ENCODE data around the gene TOP1.

The TOP1 gene

DNA sequence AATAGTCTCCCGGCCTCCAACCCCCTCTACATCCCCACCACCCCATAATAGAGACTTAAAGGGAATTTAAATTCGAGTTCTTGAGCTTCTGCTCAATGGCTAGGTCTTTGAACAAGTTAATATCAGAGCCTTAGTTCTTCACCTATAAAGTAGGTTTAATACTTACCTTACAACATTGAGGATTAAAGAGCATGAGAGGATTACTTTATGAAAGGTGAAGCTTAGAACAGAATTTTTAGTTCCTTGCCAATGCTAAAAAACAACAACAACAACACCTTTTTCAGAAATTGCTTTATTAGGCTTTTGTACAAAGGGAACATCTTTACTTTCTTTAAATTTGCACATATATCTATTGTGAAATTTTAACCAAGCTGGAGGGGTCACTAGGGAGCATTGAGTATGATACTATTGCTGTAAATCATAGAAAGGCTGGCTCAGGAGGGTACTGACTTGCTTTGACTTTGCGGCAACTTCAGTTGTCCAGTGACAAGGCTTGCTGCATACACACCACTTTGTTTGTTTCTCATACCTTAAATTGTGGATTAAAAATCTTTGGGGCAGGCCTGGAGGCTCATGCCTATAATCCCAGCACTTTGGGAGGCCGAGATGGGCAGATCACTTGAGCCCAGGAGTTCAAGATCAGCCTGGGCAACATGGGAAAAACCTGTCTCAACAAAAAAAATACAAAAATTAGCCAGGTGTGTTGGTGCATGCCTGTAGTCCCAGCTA, 9.7 kb downstream of the TOP1 start:
- DNase-seq: no peak

- DNase-seq: no peak
These were observed 10.3 kb downstream of the TOP1 start for GRCh38 chr20:41038878-41039404.

DNA sequence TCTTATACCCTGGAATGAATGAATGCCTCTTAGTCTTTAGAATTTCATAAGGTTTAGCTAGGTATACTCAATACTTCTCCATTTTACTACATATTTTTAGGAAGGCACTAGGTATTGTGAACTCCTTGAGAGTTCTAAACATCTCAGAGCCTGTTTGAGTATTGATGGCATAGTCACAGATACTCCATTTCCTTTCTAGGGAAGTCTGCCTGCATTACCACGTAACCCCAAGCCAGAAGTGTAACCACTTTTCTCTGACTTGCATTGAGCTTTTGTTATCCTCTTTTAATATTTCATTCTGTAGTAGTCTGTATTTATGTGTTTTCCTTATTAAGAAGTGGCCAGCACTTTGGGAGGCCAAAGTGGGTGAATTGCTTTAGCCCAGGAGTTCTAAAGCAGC, 12.2 kb downstream of the TOP1 start:
- DNase-seq: no peak

DNA sequence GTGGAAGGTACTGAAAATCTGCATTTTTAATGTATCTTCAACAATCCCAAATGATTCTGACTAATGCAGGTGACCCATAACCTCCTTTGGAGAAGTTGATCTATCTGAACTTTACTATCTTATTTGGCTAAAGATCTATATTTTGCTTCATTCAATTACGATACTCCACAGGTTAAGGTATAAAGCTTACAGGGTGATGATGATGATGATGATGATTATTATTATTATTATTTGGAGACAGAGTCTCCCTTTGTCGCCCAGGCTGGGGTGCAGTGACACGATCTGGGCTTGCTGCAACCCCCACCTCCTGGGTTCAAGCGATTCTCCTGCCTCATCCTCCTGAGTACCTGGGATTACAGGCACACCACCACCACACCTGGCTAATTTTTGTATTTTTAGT, 13.1 kb downstream of the TOP1 start:
- DNase-seq: no peak

DNA sequence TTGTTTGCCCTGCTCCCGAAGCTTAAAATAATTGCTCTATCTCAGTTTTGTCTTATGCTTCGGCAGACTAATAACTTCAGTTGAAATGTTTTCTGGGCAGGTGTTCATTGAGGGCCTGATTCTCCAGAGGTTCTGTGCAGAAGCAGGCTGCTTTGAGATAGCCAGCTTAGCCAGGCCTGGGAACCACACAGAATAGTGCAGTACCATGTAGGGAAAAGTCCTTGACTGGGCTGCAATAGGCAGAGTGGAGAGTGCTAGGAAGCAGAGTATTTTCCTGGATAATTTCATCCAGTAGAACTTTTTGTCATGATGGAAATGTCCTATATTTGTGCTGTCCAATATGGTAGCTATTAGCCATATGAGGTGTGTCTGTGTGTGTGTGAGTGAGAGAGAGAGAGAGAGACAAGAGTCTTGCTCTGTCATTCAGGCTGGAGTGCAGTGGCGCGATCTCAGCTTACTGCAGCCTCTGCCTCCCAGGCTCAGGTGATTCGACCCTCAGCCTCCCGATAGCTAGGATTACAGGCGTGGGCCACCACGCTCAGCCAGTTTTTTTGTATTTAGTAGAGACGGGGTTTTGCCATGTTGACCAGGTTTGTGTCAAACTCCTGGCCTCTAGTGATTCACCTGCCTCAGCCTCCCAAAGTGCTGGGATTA, 15.9 kb downstream of the TOP1 start:
- DNase-seq: no peak

DNA sequence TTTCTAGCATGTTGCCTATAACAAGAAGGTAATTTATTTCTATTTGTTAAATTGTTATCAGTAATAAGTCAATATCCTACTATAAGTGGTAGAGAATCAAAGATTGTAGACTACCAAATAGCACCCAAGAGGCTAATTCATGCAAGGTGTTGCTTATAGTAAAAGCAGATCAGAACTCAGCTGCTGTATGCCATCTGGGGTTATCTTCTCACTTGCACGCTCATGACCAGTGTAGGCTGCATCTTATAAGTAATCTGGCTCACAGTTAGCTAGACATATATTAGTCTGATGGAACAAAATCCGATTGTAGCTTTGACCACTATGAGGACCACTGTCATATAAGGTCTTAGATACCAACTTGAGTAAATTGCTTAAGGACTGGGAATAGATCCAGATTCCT, 17.0 kb downstream of the TOP1 start:
- DNase-seq: no peak

DNA sequence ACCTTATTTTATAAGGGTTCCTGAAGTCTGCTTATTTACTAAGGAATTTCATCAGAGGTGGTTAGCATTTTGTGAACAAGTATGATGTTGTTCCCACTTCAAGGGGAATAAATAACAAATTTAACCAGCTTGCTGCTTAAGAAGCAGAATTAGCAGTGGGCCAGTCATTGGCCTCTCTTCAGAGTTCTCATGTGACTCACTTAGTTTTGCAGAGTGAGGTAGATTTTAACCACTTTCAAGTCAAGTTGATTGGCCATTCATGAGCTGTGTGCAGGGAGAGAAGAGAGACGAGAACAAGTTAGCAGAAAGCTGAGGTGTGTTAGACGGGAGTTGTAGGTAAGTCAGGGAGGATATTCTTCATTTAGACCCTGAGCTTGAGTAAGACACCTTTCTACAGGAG, 18.1 kb downstream of the TOP1 start:
- no peak for DNase-seq

- DNase-seq: no peak
These were observed 18.8 kb downstream of the TOP1 start for GRCh38 chr20:41047279-41047974.

- no peak for DNase-seq
These were observed 19.3 kb downstream of the TOP1 start for GRCh38 chr20:41047975-41048305.

- no peak for DNase-seq
These were observed 20.1 kb downstream of the TOP1 start for GRCh38 chr20:41048461-41049301.

DNA sequence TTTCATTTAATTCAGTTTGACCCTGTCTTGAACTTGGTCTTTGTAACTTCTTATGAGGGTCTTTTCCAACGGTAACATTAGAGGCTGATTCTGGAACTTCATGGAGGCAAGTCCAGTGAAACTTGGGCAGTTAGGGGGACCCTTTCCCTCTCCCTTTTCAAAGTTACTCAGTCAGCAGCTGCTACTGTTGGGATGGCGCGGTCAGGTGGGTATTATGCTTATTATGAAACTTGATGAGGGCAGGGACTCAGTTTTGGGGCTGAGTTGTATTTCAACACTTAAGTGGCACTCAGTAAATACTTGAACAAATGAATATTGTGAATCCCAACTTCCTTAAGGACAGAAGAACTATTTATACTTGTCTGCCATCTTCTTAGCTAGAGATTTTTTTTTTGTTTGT, 20.8 kb downstream of the TOP1 start:
- DNase-seq: no peak

- DNase-seq: no peak
These were observed 21.9 kb downstream of the TOP1 start for GRCh38 chr20:41050361-41051008.

DNA sequence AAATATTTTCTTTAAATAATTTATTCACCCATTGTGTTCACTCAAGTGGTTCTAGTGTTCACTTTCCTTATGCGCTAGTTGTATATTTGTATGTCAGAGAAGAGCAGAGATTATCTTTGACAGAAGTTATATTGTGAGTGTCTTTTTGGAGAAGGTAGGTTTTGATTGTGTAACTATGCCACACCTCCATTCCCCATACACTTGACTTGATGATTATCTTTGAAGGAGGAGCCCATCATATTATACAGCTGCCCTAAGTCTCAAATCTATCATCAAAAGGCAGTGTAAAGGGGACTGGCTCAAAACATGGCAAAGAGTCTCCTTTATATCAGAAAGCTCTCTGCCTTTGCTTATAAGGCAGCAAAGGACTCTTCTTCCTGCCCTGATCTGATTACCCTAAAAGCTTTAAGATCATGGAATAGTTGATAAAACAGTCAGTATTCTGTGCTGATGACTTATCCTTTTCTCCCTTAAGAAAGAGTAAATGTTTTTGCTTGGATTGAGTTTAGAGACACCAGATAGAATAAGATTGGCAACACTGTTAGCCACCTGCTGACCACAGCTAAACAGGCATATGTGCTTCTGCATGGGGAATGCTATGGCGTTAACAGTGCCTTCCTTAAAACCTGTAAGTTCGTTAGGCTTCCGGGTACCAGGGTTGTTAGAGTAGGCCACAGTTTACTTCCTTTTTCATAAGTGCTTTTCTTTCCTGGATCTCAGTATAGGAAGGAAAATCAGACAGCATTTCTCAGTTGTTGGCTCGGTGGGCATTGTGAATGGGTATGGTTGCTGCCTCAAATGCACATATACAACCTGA, 22.6 kb downstream of the TOP1 start:
- DNase-seq: no peak

GRCh38 chr20:41052742-41053419, 24.3 kb downstream of the TOP1 start:
- DNase-seq: no peak

- no peak for DNase-seq
These were observed 25.6 kb downstream of the TOP1 start for GRCh38 chr20:41054070-41054846.

DNA sequence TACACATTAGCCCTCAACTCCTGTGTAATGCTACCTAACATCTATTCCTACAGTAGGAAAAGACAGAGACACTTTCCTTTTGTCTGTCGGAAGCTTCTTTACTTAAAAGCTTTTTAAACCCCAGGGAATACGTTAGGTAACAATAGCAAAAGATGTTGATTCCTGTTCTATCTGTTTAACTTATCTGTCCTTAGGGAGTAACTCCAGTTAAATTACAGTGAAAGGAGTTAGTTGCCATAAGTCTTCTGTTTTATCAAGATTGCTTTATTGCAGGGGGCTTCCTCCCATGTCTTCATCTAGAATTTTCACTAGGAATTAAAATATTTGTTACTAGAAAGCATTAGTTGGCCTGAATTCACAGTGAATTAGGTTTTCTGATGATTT, 26.2 kb downstream of the TOP1 start:
- no peak for DNase-seq

DNA sequence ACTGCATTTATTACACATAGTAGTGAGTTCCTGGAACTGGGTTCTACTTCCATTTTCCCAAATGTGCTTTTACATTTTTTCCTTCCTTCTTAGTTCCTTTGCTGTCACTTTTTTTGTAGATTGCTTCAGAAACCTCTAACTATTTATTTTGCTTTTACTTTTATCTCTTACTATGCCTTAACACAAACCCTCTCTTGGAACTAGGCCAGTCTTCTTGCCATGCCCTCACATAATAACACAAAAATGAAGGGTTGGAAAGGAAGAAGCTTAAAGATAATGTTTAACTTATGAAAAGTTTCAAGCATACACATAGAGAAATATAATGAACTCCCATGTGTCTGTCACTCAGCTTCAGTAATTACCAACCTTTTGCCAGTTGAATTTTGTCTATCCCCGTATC, 27.1 kb downstream of the TOP1 start:
- DNase-seq: no peak

GRCh38 chr20:41057999-41058673, 29.5 kb downstream of the TOP1 start:
- DNase-seq: no peak
